GM19240 (cell line): ENCODE results near the gene LRRC4C.

ENCODE experiments used
- DNase-seq: peaks from one replicate; pipeline ENCODE4 v3.0.0; 2011; ENCODE audit warnings: low spot score; ENCODE audit not compliant: insufficient read length

Gene LRRC4C

GRCh38 chr11:41419901-41420300 lies 39.6 kb downstream of the LRRC4C start:
- DNase-seq, result no peak

- DNase-seq, result no peak
Measured at GRCh38 chr11:41414771-41415440, 44.5 kb downstream of the LRRC4C start.

- DNase-seq, result no peak
Measured at GRCh38 chr11:41413843-41414242, 45.6 kb downstream of the LRRC4C start.

- no peak for DNase-seq
Measured at GRCh38 chr11:41405812-41406211, 53.6 kb downstream of the LRRC4C start.

GRCh38 chr11:41404109-41404508 lies 55.3 kb downstream of the LRRC4C start:
- DNase-seq, result no peak

GRCh38 chr11:41403458-41403857 lies 56.0 kb downstream of the LRRC4C start:
- no peak for DNase-seq

- no peak for DNase-seq
Measured at GRCh38 chr11:41400819-41401382, 58.6 kb downstream of the LRRC4C start.

GRCh38 chr11:41400124-41400523 lies 59.3 kb downstream of the LRRC4C start:
- no peak for DNase-seq

GRCh38 chr11:41399323-41399722 lies 60.1 kb downstream of the LRRC4C start:
- no peak for DNase-seq

- no peak for DNase-seq
Measured at GRCh38 chr11:41398175-41398574, 61.3 kb downstream of the LRRC4C start.

- no peak for DNase-seq
Measured at GRCh38 chr11:41394521-41395195, 64.8 kb downstream of the LRRC4C start.

- DNase-seq, result no peak
Measured at GRCh38 chr11:41392596-41392995, 66.9 kb downstream of the LRRC4C start.

GRCh38 chr11:41389623-41390130 lies 69.8 kb downstream of the LRRC4C start:
- DNase-seq, result no peak

- no peak for DNase-seq
Measured at GRCh38 chr11:41384329-41384728, 75.1 kb downstream of the LRRC4C start.

GRCh38 chr11:41383768-41384167 lies 75.7 kb downstream of the LRRC4C start:
- no peak for DNase-seq

- DNase-seq, result no peak
Measured at GRCh38 chr11:41382927-41383326, 76.5 kb downstream of the LRRC4C start.

GRCh38 chr11:41379084-41379483 lies 80.4 kb downstream of the LRRC4C start:
- no peak for DNase-seq

- no peak for DNase-seq
Measured at GRCh38 chr11:41377709-41378394, 81.6 kb downstream of the LRRC4C start.

GRCh38 chr11:41351825-41352224 lies 107.6 kb downstream of the LRRC4C start:
- DNase-seq, result no peak

GRCh38 chr11:41346042-41346441 lies 113.4 kb downstream of the LRRC4C start:
- no peak for DNase-seq

- DNase-seq, result no peak
Measured at GRCh38 chr11:41334007-41334933, 125.2 kb downstream of the LRRC4C start.
